Measurements from ENCODE around the gene TSHR. TPM values are rescaled to one million over a fixed set of nuclear protein-coding genes. Genes with fewer than 3 reads are reported as not detected.

Gene TSHR
- total and polyA plus RNA-seq, 2 of the 13 experiments (the other 11 are each of a cell fraction or from before 2014, with no cell fraction given): not detected

- no peaks in the 10 kb centered on the region; a peak in 1 of 5 replicates for H3K27me3 ChIP-seq (ENCODE audit: control insufficient read depth in 1 of 2, insufficient read depth in 2 of 2, low read length in 2 of 2)
- POLR2A ChIA-PET: no interaction called here
- no peak overlapping the region for H3K9ac ChIP-seq (ENCODE audit: insufficient read depth, low read depth, low read length)
- in situ Hi-C loops (cut with HindIII; ENCODE audit: extremely low pct_ligation_motif_present, low pct_unique_long_range_greater_than_20kb): no loop called here
- H3K27ac ChIP-seq (ENCODE audit: extremely low read length, insufficient read depth, low read length): no peak overlapping the region
- H3K36me3 ChIP-seq (replicated peaks in 1 of 2; ENCODE audit: control insufficient read depth in 1 of 2, insufficient read depth in 2 of 2, low read length in 2 of 2): no peaks in the 10 kb centered on the region
- H3K9me3 ChIP-seq (ENCODE audit: low read length): no peaks in the 10 kb centered on the region
- no TSS peak for BruUV-seq (replicated peaks)
- no peak overlapping the region for H3K4me3 ChIP-seq (replicated peaks in 1 of 3; ENCODE audit: insufficient read depth in 1 of 3, low read depth in 2 of 3, low read length in 3 of 3)
- peaks cover 18% of the 10 kb centered on the region; the same call in 1 of the 2 replicates for H3K4me1 ChIP-seq (ENCODE audit: insufficient read depth, low read length)
- intact Hi-C loops (cut with micrococcal nuclease; ENCODE audit: unreplicated experiment): no loop called here
- no peak for DNase-seq (ENCODE audit: low spot score)
- FAIRE-seq: no peak
- no peak overlapping the region for H2AFZ ChIP-seq (ENCODE audit: low read length)
- H4K20me1 ChIP-seq (ENCODE audit: insufficient read depth, low read length): no peaks in the 10 kb centered on the region
- TF ChIP-seq MNT (IDR thresholded peaks at IDR 0.05) (peak; percentile 47), PLSCR1 (CRISPR knock-in tag; IDR thresholded peaks at IDR 0.05; ENCODE audit: borderline replicate concordance) (no peak)
- H3K79me2 ChIP-seq (ENCODE audit: insufficient read depth, low read length): no peaks in the 10 kb centered on the region
- no peak for ATAC-seq
- WGBS (ENCODE audit: low lambda C conversion rate): 89% methylated on average over 1 of the region's 1 CpG
- H3K4me2 ChIP-seq (ENCODE audit: low read depth, low read length): peak overlapping the region; percentile 67; the same call in 1 of the 2 replicates
- CTCF ChIA-PET (ENCODE audit: low intra/inter-chr PET ratio, low total read pairs): no interaction called here
Observed at GRCh38 chr14:80940146-80940545, 15.3 kb upstream of the TSHR start.

- Histone ChIP-seq H3K4me2 (ENCODE audit: low read depth, low read length) (peak within 1 kb of the TSS; percentile 82), H3K9ac (ENCODE audit: insufficient read depth, low read depth, low read length) (peak within 1 kb of the TSS; percentile 72), H3K79me2 (ENCODE audit: insufficient read depth, low read length) (no peaks in the 10 kb centered on the region), H2AFZ (ENCODE audit: low read length) (peak within 1 kb of the TSS; percentile 98), H3K27me3 (ENCODE audit: control insufficient read depth in 1 of 2, insufficient read depth in 2 of 2, low read length in 2 of 2) (no peaks in the 10 kb centered on the region; a peak in 1 of 5 replicates), H3K4me1 (ENCODE audit: insufficient read depth, low read length) (peaks cover 18% of the 10 kb centered on the region; the same call in 1 of the 2 replicates), H4K20me1 (ENCODE audit: insufficient read depth, low read length) (no peaks in the 10 kb centered on the region), H3K36me3 (replicated peaks in 1 of 2; ENCODE audit: control insufficient read depth in 1 of 2, insufficient read depth in 2 of 2, low read length in 2 of 2) (no peaks in the 10 kb centered on the region), H3K4me3 (replicated peaks in 1 of 3; ENCODE audit: insufficient read depth in 1 of 3, low read depth in 2 of 3, low read length in 3 of 3) (peak within 1 kb of the TSS; percentile 78 to 91 (median 84)), H3K9me3 (ENCODE audit: low read length) (no peaks in the 10 kb centered on the region), H3K27ac (ENCODE audit: extremely low read length, insufficient read depth, low read length) (peak within 1 kb of the TSS; percentile 36)
- FAIRE-seq (peak; percentile 73), DNase-seq (ENCODE audit: low spot score) (peak; percentile 96), ATAC-seq (peak; percentile 99)
- in situ Hi-C loops (cut with HindIII; ENCODE audit: extremely low pct_ligation_motif_present, low pct_unique_long_range_greater_than_20kb): no loop called here
- POLR2A ChIA-PET: interaction anchor here (0.6 to 1.4 kb wide), 4 partner anchors 34 to 279 kb away, joined by 3 to 5 read pairs (median 4); partner anchors contain the start of gene GTF2A1
- no TSS peak for BruUV-seq (replicated peaks)
- 0% methylated on average over 19 of the region's 40 CpGs for WGBS (ENCODE audit: low lambda C conversion rate)
- CTCF ChIA-PET (ENCODE audit: low intra/inter-chr PET ratio, low total read pairs): no interaction called here
- intact Hi-C loops (cut with micrococcal nuclease; ENCODE audit: unreplicated experiment): no loop called here
- TF ChIP-seq ZNF180 (CRISPR knock-in tag; IDR thresholded peaks at IDR 0.05; ENCODE audit: borderline replicate concordance, low read depth) (peak; percentile 26; the same call in 1 of the 2 replicates), ZFAT (CRISPR knock-in tag; conservative IDR thresholded peaks at IDR 0.05) (no peak), EP300 (IDR thresholded peaks at IDR 0.05; ENCODE audit: low read depth in 2 of 2, low read length in 2 of 2) (0 out of 4 replicates have a peak, but pooled peaks of 1 of the 2 experiments have one; percentile 17), EP300 (CRISPR knock-in tag; IDR thresholded peaks at IDR 0.05; ENCODE audit: borderline replicate concordance) (no peak), HNRNPLL (IDR thresholded peaks at IDR 0.05; ENCODE audit: low read depth, low read length, poor library complexity, severe bottlenecking) (peak; percentile 25), ZNF766 (CRISPR knock-in tag; IDR thresholded peaks at IDR 0.05; ENCODE audit: borderline replicate concordance) (no peak), ZNF292 (CRISPR knock-in tag; IDR thresholded peaks at IDR 0.05; ENCODE audit: borderline replicate concordance, low read depth) (peak; percentile 47; the same call in 1 of the 2 replicates), THAP11 (CRISPR knock-in tag; IDR thresholded peaks at IDR 0.05) (peak; percentile 99), ZNF232 (CRISPR knock-in tag; IDR thresholded peaks at IDR 0.05; ENCODE audit: borderline replicate concordance) (no peak)
Observed at GRCh38 chr14:80941241-80942185, 13.9 kb upstream of the TSHR start, which contains the start of gene CEP128. CEP128 (minus strand) TSS chr14:80941738.

Data from HepG2 (cell line).